ENCODE measurements around the gene EYA2. TPM values are rescaled to one million over a fixed set of nuclear protein-coding genes. Genes with fewer than 3 reads are reported as not detected.

EYA2 gene
- total RNA-seq, 1 donor from 2014 or later: 9.0 TPM

- Mint-ChIP-seq H3K27me3 (ENCODE audit: low read depth) (no peaks in the 10 kb centered on the region), H3K9me3 (no peaks in the 10 kb centered on the region), H3K4me3 (no peak overlapping the region), H3K27ac (no peak overlapping the region), H3K36me3 (no peaks in the 10 kb centered on the region), H3K4me1 (peaks cover 17% of the 10 kb centered on the region)
- TF ChIP-seq CTCF (IDR thresholded peaks at IDR 0.05; ENCODE audit: unreplicated experiment): no peak
- DNase-seq (ENCODE audit: low spot score in 2 of 2, unreplicated experiment in 2 of 2): no peak
Observed at GRCh38 chr20:46995561-46996142, 101.0 kb downstream of the EYA2 start.

GRCh38 chr20:46997187-46997586 is 102.5 kb downstream of the EYA2 start:
- peaks cover 5% of the 10 kb centered on the region for H3K9me3 Mint-ChIP-seq
- peaks cover 10% of the 10 kb centered on the region for H3K4me1 Mint-ChIP-seq
- peaks cover 5% of the 10 kb centered on the region for H3K36me3 Mint-ChIP-seq
- H3K27ac Mint-ChIP-seq: no peak overlapping the region
- H3K27me3 Mint-ChIP-seq (ENCODE audit: low read depth): peaks cover 2% of the 10 kb centered on the region
- DNase-seq (ENCODE audit: low spot score in 2 of 2, unreplicated experiment in 2 of 2): no peak
- H3K4me3 Mint-ChIP-seq: no peak overlapping the region
- no peak for TF ChIP-seq CTCF (IDR thresholded peaks at IDR 0.05; ENCODE audit: unreplicated experiment)

- Mint-ChIP-seq H3K9me3 (peaks cover 5% of the 10 kb centered on the region), H3K36me3 (peaks cover 6% of the 10 kb centered on the region), H3K27me3 (ENCODE audit: low read depth) (peaks cover 2% of the 10 kb centered on the region), H3K4me1 (peaks cover 10% of the 10 kb centered on the region), H3K27ac (no peak overlapping the region), H3K4me3 (no peak overlapping the region)
- no peak for DNase-seq (ENCODE audit: low spot score in 2 of 2, unreplicated experiment in 2 of 2)
- TF ChIP-seq CTCF (IDR thresholded peaks at IDR 0.05; ENCODE audit: unreplicated experiment): no peak
Observed at GRCh38 chr20:46998477-46999240, 104.0 kb downstream of the EYA2 start.

GRCh38 chr20:46999801-47000465 is 105.3 kb downstream of the EYA2 start:
- peaks cover 10% of the 10 kb centered on the region for H3K36me3 Mint-ChIP-seq
- no peak for DNase-seq (ENCODE audit: low spot score in 2 of 2, unreplicated experiment in 2 of 2)
- peaks cover 13% of the 10 kb centered on the region for H3K9me3 Mint-ChIP-seq
- peaks cover 10% of the 10 kb centered on the region for H3K4me1 Mint-ChIP-seq
- H3K27me3 Mint-ChIP-seq (ENCODE audit: low read depth): peaks cover 2% of the 10 kb centered on the region
- no peak overlapping the region for H3K4me3 Mint-ChIP-seq
- H3K27ac Mint-ChIP-seq: no peak overlapping the region
- TF ChIP-seq CTCF (IDR thresholded peaks at IDR 0.05; ENCODE audit: unreplicated experiment): no peak

GRCh38 chr20:47003223-47003622 is 108.6 kb downstream of the EYA2 start:
- Mint-ChIP-seq H3K27ac (no peak overlapping the region), H3K9me3 (peaks cover 13% of the 10 kb centered on the region), H3K36me3 (peaks cover 18% of the 10 kb centered on the region), H3K4me3 (no peak overlapping the region), H3K27me3 (ENCODE audit: low read depth) (peaks cover 2% of the 10 kb centered on the region), H3K4me1 (peaks cover 12% of the 10 kb centered on the region)
- no peak for DNase-seq (ENCODE audit: low spot score in 2 of 2, unreplicated experiment in 2 of 2)
- no peak for TF ChIP-seq CTCF (IDR thresholded peaks at IDR 0.05; ENCODE audit: unreplicated experiment)
